SK-N-SH (cell line): ENCODE data around the gene DNAJA1.

Experiments used
- EZH2phosphoT487 ChIP-seq: fragments of 200-600 bp; sonication (generic); IDR thresholded peaks from 2 replicates; pipeline ENCODE4 v1.6.1; 2017; ENCODE audit warnings: low read depth, mixed run types, mild to moderate bottlenecking, antibody characterized with exemption, moderate library complexity, borderline replicate concordance
- FOXJ3 ChIP-seq: sonication (generic); formaldehyde crosslinking; IDR thresholded peaks from 2 replicates; pipeline ENCODE4 v1.5.1; 2020; ENCODE audit warnings: mild to moderate bottlenecking, missing genetic modification reagents
- JUND ChIP-seq: IDR thresholded peaks from 2 replicates; pipeline ENCODE4 v1.4.0; 2012
- MXI1 ChIP-seq: IDR thresholded peaks from 2 replicates; pipeline ENCODE4 v1.6.1; 2012; ENCODE audit warnings: mild to moderate bottlenecking, low read depth, low read length, improper control_type of control experiment
- PBX3 ChIP-seq: IDR thresholded peaks from 2 replicates; pipeline ENCODE4; 2012
- POLR2AphosphoS5 ChIP-seq: IDR thresholded peaks from 2 replicates; pipeline ENCODE4 v1.6.1; 2012; ENCODE audit warnings: low read depth, low read length
- RCOR1 ChIP-seq: fragments of 150-350 bp; IDR thresholded peaks from 2 replicates; pipeline ENCODE4 v1.6.1; 2017; ENCODE audit warnings: antibody characterized with exemption, low read length
- RFX5 ChIP-seq: IDR thresholded peaks from 2 replicates; pipeline ENCODE4 v1.6.1; 2012; ENCODE audit warnings: mild to moderate bottlenecking, improper control_type of control experiment, low read length
- RXRA ChIP-seq: IDR thresholded peaks from 2 replicates; pipeline ENCODE4 v1.4.0; 2012; ENCODE audit warnings: low read depth, mild to moderate bottlenecking, borderline replicate concordance
- SMC3 ChIP-seq: IDR thresholded peaks from 2 replicates; pipeline ENCODE4 v1.6.1; 2012; ENCODE audit warnings: low read depth, low read length, improper control_type of control experiment
- USF2 ChIP-seq: fragments of 150-350 bp; IDR thresholded peaks from 2 replicates; pipeline ENCODE4 v1.6.1; 2017; ENCODE audit warnings: antibody characterized with exemption, low read length, low read depth, borderline replicate concordance
- YY1 ChIP-seq: IDR thresholded peaks from 2 replicates; pipeline ENCODE4 v1.4.0; 2012; ENCODE audit warnings: low read depth, mild to moderate bottlenecking
- TF ChIP-seq, protein P1 (sequence below): fragments of 200-600 bp; sonication (generic); IDR thresholded peaks from 2 replicates; pipeline ENCODE4 v1.6.1; 2017; ENCODE audit warnings: antibody characterized with exemption, mild to moderate bottlenecking, moderate library complexity

- no peak for TF ChIP-seq FOXJ3 (CRISPR knock-in tag)
- TF ChIP-seq, protein P1, sequence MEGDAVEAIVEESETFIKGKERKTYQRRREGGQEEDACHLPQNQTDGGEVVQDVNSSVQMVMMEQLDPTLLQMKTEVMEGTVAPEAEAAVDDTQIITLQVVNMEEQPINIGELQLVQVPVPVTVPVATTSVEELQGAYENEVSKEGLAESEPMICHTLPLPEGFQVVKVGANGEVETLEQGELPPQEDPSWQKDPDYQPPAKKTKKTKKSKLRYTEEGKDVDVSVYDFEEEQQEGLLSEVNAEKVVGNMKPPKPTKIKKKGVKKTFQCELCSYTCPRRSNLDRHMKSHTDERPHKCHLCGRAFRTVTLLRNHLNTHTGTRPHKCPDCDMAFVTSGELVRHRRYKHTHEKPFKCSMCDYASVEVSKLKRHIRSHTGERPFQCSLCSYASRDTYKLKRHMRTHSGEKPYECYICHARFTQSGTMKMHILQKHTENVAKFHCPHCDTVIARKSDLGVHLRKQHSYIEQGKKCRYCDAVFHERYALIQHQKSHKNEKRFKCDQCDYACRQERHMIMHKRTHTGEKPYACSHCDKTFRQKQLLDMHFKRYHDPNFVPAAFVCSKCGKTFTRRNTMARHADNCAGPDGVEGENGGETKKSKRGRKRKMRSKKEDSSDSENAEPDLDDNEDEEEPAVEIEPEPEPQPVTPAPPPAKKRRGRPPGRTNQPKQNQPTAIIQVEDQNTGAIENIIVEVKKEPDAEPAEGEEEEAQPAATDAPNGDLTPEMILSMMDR = no peak
- no peak for TF ChIP-seq RCOR1
- no peak for TF ChIP-seq RFX5
- no peak for TF ChIP-seq POLR2AphosphoS5
- TF ChIP-seq YY1 = no peak
- no peak for TF ChIP-seq USF2
- TF ChIP-seq EZH2phosphoT487 = no peak
- no peak for TF ChIP-seq JUND
- no peak for TF ChIP-seq MXI1
- no peak for TF ChIP-seq RXRA
- no peak for TF ChIP-seq PBX3
- no peak for TF ChIP-seq SMC3
Measured at GRCh38 chr9:32989660-32990059, 35.4 kb upstream of the DNAJA1 start.
